Activated gamma-delta T cell treated with Interleukin-2 at 50 U/mL for 16 hours (primary cell): ENCODE data around the gene COMMD1.
"Not testable (repeated sequence)": the region's sequence is repeated elsewhere in the genome, so short reads cannot be mapped to it uniquely, and the experiment has no call there.

ENCODE experiments used
- DNase-seq: peaks from one replicate; pipeline ENCODE4 v3.0.0-alpha.2; 2020

COMMD1 gene

DNA sequence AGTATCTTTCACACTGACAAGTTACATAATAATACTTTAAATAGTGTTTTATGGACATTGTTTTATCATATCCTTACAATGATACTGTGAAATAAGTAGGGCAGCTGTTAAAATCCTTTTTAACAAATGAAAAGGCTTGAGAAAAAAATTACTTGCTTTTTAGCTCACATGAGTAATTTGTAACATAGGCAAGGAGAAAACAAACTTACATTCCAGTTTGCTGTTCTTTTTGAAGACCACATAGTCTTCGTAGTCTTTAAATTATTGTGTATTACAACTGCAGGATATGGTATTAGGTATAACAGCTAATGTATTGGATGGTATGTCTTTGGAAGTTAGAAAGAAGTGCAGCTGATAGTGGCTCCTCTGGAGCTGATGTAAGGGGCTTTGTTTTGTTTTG is 130.8 kb downstream of the COMMD1 start:
- DNase-seq, result no peak

GRCh38 chr2:62036761-62037250 is 131.3 kb downstream of the COMMD1 start:
- DNase-seq, result no peak

DNA sequence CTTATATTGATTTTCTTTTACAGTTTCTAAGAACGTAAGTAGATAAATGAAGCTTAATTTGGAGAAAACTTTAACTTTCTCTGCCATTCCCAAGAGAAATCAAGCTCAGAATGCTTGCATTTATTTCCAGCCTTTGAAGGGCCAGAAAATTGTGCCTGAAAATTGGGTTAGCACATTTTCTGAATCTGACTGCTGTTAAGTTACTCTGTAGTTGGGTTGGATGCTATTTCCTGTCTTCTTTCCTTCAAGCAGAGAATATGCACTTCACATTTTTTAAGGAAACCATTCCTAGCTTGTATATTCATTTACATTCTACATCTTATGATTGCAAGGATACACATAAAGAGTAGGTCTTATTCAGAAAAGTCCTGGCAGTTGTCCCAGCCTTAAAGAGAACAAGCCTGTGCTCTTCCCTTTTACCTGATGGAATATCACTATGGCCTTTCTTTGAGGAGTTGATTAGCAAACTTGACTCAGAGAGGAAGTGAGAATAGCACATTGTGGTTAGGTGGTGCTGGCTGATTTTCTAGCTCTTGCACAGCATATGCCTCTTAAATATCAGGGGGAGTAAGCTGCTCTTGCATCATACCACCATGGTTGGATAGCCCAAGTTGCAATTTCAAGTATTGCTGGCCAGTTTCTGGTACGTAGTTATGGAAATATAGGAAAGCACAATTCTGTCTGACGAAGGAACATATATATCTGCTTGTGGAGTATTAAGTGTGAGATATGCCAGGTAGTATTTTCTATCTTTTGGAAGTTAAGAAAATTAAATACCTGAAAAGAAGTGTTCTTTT is 133.7 kb downstream of the COMMD1 start:
- peak; percentile 10 for DNase-seq

- no peak for DNase-seq
Observed at GRCh38 chr2:62040926-62041325, 135.5 kb downstream of the COMMD1 start.

DNA sequence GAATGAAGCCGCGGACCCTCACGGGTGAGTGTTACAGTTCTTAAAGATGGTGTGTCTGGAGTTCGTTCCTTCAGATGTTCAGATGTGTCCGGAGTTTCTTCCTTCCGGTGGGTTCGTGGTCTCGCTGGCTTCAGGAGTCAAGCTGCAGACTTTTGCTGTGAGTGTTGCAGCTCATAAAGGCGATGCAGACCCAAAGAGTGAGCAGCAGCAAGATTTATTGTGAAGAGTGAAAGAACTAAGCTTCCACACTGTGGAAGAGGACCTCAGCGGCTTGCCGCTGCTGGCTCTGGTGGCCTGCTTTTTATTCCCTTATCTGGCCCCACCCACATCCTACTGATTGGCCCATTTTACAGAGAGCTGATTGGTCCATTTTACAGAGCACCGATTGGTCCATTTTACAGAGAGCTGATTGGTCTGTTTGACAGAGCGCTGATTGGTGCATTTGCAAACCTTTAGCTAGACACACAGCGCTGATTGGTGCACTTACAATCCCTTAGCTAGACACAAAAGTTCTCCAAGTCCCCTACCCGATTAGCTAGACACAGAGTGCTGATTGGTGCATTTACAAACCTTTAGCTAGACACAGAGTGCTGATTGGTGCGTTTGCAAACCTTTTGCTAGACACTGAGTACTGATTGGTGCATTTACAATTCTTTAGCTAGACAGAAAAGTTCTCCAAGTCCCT is 136.4 kb downstream of the COMMD1 start:
- not testable (repeated sequence) for DNase-seq

GRCh38 chr2:62042400-62042799 is 136.9 kb downstream of the COMMD1 start:
- DNase-seq, result no peak

DNA sequence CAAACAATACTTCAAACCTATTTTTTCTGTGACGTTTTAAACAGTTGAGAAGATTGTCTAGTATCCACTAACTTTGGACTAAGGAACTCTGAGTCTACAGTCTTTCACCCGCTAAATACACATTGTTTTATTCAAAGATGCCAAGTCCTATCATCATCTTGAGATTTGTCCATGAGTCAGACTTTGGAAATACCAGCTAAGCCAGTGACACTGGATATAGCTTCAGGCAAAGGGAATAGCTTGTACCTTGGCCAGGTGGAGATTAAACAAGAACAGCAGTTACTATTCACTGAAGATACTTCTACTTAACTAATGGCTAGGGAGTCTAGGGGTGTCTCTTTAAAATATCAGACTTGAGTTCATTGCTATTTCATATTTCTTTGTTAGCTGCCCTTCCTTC is 137.5 kb downstream of the COMMD1 start:
- DNase-seq, result no peak

- DNase-seq, result no peak
Observed at GRCh38 chr2:62045017-62045543, 139.6 kb downstream of the COMMD1 start.

GRCh38 chr2:62046141-62046540 is 140.7 kb downstream of the COMMD1 start:
- no peak for DNase-seq

DNA sequence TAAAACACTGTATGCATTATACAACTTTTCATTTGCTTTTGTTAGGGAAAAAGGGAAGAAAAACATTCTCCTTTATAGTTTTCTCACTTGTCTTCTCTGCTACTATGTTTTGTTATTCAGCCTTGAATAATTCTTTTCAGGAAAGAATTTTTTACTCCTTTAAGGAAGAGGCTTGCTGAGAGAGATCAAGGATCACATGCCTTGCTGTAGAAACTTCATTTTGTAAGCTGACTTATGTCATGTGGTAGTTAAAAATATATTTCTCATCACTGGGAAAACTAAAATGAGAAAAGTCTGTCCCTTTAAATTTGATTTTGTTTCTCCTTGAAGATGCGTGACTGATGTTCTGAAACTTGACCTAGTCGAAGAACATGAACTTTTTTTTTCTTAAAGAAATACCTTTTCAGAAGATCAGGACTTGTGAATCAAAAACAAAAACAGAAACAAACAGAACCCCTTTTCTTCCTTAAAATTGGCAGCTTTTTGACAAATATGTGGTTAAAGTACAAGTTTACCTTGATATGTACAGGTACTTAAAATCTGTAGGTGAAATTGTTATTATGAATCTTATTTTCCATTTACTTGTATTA is 145.1 kb downstream of the COMMD1 start:
- no peak for DNase-seq

DNA sequence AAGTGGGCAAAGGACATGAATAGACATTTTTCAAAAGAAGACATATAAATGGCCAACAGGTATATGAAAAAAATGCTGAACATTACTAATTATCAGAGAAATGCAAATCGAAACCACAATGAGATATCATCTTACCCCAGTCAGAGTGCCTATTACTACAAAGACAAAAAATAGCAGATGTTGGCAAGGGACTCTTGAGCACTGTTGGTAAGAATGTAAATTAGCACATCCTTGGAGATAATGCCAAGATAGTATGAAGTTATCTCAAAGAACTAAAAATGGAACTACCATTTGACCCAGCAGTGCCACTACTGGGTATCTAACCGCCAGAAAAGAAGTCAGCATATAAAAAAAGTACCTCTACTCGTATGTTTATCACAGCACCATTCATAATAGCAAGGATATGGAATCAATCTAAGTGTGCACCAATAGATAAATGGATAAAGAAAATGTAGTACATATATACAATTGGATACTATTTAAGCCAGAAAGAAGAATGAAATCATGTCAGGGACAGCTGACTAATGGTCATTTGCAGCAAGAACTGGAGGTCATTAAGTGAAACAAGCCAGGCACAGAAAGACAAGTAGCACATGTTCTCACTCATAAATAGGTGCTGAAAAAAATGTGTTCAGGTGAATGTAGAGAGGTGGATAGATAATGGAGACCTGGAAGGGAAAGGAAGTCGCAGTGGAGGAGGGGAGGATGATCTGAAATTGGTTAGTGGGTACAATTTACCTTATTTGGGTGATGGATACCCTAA is 148.7 kb downstream of the COMMD1 start:
- no peak for DNase-seq

GRCh38 chr2:62054916-62055450 is 149.5 kb downstream of the COMMD1 start:
- DNase-seq, result no peak

- DNase-seq, result no peak
Observed at GRCh38 chr2:62055724-62056336, 150.4 kb downstream of the COMMD1 start.

GRCh38 chr2:62056341-62056740 is 150.9 kb downstream of the COMMD1 start:
- no peak for DNase-seq

GRCh38 chr2:62065243-62065642 is 159.8 kb downstream of the COMMD1 start:
- no peak for DNase-seq

DNA sequence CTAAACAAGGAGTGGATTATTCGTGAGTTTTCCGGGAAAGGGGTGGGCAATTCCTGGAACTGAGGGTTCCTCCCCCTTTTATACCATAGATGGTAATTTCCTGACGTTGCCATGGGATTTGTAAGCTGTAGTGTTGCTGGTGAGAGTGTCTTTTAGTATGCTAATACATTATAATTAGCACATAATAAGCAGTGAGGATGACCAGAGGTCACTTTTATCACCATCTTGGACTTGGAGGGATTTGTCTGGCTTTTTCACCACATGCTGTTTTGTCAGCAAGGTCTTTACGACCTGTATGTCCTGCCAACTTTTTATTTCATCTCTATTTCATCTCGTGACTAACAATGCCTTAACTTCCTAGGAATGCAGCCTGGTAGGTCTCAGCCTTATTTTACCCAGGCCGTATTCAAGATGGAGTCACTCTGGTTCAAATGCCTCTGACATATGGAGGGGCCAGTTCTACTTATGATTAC is 165.7 kb downstream of the COMMD1 start:
- no peak for DNase-seq

- no peak for DNase-seq
Observed at GRCh38 chr2:62071760-62072680, 166.5 kb downstream of the COMMD1 start.

DNA sequence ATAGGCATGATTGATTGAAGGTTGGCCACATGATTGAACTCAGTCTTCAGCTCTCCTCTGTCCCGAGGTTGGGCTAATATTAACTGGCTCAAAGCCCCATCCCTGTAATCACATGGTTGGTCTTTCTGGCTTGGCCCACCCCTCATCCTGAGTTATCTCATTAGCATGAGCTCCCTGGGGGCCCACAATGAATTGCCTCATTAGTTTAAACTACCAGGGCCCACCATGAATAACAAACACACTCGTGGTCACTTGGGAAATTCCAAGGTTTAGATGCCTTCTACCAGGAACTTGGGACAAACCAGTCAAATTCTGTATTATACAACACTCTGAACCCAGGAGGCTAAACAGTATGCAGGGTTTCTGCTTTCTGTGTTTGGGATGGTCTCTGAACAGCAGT is 168.8 kb downstream of the COMMD1 start:
- DNase-seq, result no peak

DNA sequence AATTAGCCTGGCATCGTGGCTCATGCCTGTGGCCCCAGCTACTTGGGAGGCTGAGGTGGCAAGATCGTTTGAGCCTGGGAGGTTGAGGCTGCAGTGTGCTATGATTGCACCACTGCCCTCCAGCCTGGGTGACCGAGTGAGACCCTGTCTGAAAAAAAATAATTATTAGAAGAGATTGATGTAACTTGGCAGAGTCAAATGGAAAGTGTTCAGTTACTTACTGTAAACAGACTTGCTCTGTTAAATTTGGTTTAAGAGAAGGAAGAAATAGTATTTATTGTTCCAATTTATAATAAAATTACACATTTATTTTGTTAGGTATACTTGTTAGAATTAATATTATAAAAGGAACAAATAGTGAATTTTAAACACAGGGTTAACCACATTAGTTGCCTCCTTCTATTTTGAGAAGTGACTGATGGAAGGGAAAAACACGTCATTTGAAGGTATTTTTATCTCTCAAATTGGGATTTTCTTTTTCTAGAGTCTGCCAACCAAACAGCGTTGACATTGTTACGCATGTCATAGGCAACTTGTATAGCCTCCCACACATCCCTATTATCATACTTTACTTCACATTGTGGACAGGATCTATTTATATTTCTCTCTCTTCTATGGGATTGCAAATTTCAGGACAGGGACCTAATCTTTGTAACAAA is 171.6 kb downstream of the COMMD1 start:
- no peak for DNase-seq

DNA sequence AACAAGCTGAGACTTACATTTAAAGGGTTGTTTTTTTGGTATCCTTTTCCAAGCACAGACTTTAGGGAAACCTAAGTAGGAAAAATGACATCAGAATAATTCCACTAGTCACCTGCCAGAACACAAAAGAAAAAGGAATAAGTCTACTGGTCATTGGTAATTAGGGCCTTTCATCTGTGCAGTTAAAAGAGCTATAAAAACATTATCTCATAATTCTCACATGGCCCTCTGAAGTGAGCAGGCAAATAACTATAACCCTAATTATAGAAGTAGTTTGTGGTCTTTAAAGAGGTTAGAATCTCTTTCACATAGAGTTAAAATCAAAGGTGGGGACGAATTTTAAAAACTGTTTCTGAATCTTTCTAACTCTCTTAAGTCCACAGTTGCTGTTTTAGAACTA is 179.3 kb downstream of the COMMD1 start:
- DNase-seq, result no peak
